ENCODE data around the gene TNFRSF14. TPM values are rescaled to one million over a fixed set of nuclear protein-coding genes. Genes with fewer than 3 reads are reported as not detected.

TNFRSF14 gene
- total and polyA plus RNA-seq, 2 of the 13 experiments (the other 11 are each of a cell fraction or from before 2014, with no cell fraction given), result 11.9 to 49.9 TPM

- TF ChIP-seq, protein P1, sequence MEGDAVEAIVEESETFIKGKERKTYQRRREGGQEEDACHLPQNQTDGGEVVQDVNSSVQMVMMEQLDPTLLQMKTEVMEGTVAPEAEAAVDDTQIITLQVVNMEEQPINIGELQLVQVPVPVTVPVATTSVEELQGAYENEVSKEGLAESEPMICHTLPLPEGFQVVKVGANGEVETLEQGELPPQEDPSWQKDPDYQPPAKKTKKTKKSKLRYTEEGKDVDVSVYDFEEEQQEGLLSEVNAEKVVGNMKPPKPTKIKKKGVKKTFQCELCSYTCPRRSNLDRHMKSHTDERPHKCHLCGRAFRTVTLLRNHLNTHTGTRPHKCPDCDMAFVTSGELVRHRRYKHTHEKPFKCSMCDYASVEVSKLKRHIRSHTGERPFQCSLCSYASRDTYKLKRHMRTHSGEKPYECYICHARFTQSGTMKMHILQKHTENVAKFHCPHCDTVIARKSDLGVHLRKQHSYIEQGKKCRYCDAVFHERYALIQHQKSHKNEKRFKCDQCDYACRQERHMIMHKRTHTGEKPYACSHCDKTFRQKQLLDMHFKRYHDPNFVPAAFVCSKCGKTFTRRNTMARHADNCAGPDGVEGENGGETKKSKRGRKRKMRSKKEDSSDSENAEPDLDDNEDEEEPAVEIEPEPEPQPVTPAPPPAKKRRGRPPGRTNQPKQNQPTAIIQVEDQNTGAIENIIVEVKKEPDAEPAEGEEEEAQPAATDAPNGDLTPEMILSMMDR (CRISPR knock-in tag; IDR thresholded peaks at IDR 0.05), result peak; percentile 35
- TF ChIP-seq CBX2 (IDR thresholded peaks at IDR 0.05; ENCODE audit: low read depth, low read length), result no peak
- no peak for TF ChIP-seq CBX2 (CRISPR knock-in tag; IDR thresholded peaks at IDR 0.05; ENCODE audit: low read depth)
- TF ChIP-seq, protein P2, sequence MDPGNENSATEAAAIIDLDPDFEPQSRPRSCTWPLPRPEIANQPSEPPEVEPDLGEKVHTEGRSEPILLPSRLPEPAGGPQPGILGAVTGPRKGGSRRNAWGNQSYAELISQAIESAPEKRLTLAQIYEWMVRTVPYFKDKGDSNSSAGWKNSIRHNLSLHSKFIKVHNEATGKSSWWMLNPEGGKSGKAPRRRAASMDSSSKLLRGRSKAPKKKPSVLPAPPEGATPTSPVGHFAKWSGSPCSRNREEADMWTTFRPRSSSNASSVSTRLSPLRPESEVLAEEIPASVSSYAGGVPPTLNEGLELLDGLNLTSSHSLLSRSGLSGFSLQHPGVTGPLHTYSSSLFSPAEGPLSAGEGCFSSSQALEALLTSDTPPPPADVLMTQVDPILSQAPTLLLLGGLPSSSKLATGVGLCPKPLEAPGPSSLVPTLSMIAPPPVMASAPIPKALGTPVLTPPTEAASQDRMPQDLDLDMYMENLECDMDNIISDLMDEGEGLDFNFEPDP (CRISPR knock-in tag; conservative IDR thresholded peaks at IDR 0.05), result no peak
- TF ChIP-seq ZNF558 (CRISPR knock-in tag; IDR thresholded peaks at IDR 0.05; ENCODE audit: borderline replicate concordance), result no peak
- peak; percentile 40; the same call in 1 of the 2 replicates for TF ChIP-seq KLF6 (CRISPR knock-in tag; IDR thresholded peaks at IDR 0.05)
- 0 out of 2 replicates have a peak, but pooled peaks have one; percentile 21 for TF ChIP-seq ZNF552 (CRISPR knock-in tag; IDR thresholded peaks at IDR 0.05; ENCODE audit: borderline replicate concordance)
- TF ChIP-seq ZNF431 (CRISPR knock-in tag; IDR thresholded peaks at IDR 0.05; ENCODE audit: borderline replicate concordance, low read depth), result no peak
- no peak for TF ChIP-seq CBX5 (CRISPR knock-in tag; IDR thresholded peaks at IDR 0.05; ENCODE audit: borderline replicate concordance)
- no peak for TF ChIP-seq ATF3 (CRISPR knock-in tag; IDR thresholded peaks at IDR 0.05)
- peak; percentile 54; the same call in 1 of the 2 replicates for TF ChIP-seq HOXA3 (CRISPR knock-in tag; IDR thresholded peaks at IDR 0.05)
- TF ChIP-seq KDM3A (CRISPR knock-in tag; IDR thresholded peaks at IDR 0.05; ENCODE audit: low read depth), result no peak
- TF ChIP-seq, protein P3, sequence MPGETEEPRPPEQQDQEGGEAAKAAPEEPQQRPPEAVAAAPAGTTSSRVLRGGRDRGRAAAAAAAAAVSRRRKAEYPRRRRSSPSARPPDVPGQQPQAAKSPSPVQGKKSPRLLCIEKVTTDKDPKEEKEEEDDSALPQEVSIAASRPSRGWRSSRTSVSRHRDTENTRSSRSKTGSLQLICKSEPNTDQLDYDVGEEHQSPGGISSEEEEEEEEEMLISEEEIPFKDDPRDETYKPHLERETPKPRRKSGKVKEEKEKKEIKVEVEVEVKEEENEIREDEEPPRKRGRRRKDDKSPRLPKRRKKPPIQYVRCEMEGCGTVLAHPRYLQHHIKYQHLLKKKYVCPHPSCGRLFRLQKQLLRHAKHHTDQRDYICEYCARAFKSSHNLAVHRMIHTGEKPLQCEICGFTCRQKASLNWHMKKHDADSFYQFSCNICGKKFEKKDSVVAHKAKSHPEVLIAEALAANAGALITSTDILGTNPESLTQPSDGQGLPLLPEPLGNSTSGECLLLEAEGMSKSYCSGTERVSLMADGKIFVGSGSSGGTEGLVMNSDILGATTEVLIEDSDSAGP (CRISPR knock-in tag; IDR thresholded peaks at IDR 0.05; ENCODE audit: borderline replicate concordance), result no peak
- peak; percentile 17; the same call in 1 of the 2 replicates for TF ChIP-seq ZNF605 (CRISPR knock-in tag; IDR thresholded peaks at IDR 0.05)
- TF ChIP-seq THYN1 (CRISPR knock-in tag; IDR thresholded peaks at IDR 0.05; ENCODE audit: borderline replicate concordance, low read depth), result no peak
- TF ChIP-seq, protein P4, sequence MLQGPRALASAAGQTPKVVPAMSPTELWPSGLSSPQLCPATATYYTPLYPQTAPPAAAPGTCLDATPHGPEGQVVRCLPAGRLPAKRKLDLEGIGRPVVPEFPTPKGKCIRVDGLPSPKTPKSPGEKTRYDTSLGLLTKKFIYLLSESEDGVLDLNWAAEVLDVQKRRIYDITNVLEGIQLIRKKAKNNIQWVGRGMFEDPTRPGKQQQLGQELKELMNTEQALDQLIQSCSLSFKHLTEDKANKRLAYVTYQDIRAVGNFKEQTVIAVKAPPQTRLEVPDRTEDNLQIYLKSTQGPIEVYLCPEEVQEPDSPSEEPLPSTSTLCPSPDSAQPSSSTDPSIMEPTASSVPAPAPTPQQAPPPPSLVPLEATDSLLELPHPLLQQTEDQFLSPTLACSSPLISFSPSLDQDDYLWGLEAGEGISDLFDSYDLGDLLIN (CRISPR knock-in tag; IDR thresholded peaks at IDR 0.05; ENCODE audit: borderline replicate concordance), result no peak; the same call in 1 of the 2 replicates
- TF ChIP-seq REPIN1 (CRISPR knock-in tag; IDR thresholded peaks at IDR 0.05; ENCODE audit: borderline replicate concordance, low read depth), result no peak
Observed at GRCh38 chr1:2555634-2556276, 416 bp upstream of the TNFRSF14 start (continued).

Measured in HepG2 (cell line).